UCSD-AML1 (cell line): ENCODE measurements around the gene POR.
A peak's percentile ranks its signal among the peaks of the same experiment; 100 is the strongest.
"Not testable (repeated sequence)": the region's sequence is repeated elsewhere in the genome, so short reads cannot be mapped to it uniquely, and the experiment has no call there.

ENCODE experiments used
- DNase-seq: peaks from one replicate; lab custom pipeline; 2025; ENCODE audit not compliant: unreplicated experiment; lab: John Stamatoyannopoulos, UW

The POR gene

DNA sequence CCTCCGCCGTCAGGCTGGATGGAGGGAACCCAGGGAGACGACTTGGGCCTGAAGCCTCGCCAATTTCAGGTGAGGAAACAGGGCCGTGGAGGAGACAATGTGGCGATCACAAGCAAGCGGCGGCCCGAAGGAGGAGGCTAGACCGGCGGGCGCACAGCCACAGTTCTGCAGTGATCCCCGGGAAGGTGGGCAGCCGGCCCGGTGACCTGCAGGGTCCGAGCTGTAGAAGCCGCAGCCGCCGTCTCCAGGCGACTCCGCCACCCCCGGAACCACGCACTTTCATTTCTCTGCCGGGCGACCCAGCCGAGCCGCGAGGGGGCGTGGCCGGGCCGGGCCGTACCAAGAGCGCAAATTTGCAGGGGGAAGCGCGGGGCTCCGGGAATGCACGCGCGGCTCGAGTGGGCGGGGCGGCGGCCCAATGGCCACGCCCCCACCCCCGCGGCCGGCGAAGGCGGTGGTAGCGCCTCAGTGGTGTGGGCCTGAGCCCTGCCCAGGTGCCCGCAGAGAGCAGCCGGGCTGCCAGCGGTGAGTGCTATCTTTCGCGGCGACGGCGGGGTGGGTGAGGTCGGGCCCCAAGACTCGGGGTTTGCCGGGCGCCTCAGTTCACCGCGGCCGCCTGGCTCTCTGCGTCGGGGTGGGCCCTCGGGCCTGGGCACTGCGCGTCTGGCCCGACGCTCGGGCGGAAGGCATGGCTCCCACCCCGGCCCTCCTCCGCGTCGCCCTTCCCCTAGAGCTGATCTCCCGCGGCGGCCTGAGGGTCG lies at the start of gene POR:
TSS of gene POR (plus strand) at position 501 of the 761 bp plus-strand sequence. CDS start 38,847 bp downstream, outside the sequence.
- peak; percentile 87 for DNase-seq

- no peak for DNase-seq
Measured at GRCh38 chr7:75866114-75866488, 48.9 kb upstream of the POR start.

GRCh38 chr7:75866489-75867389 lies 48.2 kb upstream of the POR start:
- peak; percentile 16 for DNase-seq

DNA sequence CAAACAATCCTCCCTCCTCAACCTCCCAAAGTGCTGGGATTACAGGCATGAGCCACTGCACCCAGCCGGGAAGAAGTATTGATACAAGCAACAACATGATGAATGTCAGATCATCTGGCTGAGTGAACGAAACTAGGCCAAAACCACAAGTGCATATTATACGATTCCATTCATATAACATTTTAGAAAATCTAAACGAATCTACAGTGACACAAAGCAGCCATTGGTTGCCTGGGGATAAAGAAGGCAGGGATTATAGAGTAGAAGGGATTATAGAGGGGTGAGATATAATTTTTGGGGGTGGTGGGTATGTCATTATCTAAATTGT lies 47.6 kb upstream of the POR start:
- DNase-seq, result no peak

- no peak for DNase-seq
Measured at GRCh38 chr7:75868153-75868552, 46.8 kb upstream of the POR start.

DNA sequence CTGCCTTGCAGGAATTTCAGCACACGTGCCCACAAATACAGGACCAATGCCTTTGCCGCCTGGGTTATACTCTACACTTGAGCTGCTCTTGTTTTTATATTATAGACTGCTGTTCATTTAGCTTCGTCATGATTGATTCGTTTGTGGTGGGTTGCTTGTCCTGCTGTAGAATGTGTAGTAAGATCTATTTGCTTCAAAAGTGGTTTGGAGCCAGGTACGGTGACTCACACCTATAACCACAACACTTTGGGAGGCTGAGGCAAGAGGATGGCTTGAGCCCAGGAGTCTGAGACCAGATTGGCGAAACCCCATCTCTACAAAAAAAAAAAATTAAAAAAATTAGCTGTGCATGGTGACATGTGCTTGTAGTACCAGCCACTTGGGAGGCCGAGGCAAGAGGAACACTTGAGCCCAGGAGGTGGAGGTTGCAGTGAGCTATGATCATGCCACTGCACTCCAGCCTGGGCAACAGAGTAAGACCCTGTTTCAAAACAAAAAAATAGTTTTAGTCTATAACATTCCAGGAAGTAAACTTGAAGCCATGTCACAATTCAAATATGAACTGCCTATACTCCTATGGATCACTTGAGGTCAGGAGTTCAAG lies 45.1 kb upstream of the POR start:
- no peak for DNase-seq

- DNase-seq, result no peak
Measured at GRCh38 chr7:75870557-75871161, 44.3 kb upstream of the POR start.

GRCh38 chr7:75872073-75872782 lies 42.7 kb upstream of the POR start:
- DNase-seq, result no peak

GRCh38 chr7:75874180-75874579 lies 40.8 kb upstream of the POR start:
- DNase-seq, result not testable (repeated sequence)

DNA sequence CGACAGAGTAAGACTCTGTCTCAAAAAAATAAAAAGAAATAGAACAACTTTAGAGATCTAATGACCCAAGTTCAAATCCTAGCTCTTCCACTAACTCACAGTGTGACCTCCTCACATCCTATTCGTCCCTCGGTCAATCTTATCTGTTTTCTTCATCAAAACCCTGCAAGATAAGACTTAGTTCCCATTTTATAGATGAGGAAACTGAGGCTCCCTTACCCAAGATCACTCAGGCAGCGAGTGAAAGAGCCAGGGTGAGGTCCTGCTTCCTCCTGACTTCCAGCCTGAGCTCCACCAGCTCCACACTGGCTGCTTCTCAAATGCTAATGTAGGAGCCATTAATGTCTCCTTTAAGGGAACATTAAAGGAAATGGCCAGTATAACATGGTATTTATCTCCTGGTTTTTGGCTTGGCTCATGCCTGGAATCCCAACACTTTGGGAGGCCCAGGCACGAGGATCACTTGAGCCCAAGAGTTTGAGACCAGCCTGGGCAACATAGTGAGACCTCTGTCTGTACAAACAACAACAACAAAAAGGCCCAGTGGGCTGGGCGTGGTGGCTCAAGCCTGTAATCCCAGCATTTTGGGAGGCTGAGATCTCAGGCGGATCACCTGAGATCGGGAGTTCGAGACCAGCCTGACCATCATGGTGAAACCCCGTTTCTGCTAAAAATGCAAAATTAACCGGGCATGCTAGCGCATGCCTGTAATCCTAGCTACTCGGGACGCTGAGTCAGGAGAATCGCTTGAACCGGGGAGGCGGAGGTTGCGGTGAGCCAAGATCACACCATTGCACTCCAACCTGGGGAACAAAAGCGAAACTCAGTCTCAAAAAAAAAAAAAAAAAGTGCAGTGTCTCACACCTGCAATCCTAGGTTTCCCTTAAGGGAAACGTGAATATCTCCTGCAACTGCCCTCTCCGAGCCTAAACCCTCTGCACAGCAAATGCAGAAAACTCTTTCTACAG lies 39.6 kb upstream of the POR start:
- DNase-seq, result no peak

- DNase-seq, result no peak
Measured at GRCh38 chr7:75876126-75876881, 38.7 kb upstream of the POR start.

DNA sequence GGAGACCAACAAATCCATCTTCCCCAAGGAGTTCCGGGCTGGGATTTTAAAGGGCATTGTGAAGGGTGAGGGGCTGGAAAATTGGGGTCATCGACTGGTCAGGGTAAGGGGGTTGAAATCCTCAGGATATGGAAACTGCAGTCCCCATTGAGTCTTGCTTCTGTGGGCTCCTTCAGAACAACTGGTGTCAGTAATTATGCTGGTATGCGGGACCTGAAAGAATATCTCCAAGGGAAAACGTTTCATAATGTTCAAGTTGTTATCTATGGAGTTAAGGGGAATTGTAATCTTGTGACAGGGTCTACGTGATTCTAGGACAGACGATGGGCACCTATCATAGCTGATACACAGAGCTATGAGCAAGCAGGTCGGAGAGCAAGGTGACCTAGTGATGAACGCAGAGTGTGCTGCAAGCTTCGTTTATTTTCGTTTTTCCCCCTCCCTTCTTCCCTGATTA lies 36.6 kb upstream of the POR start:
- no peak for DNase-seq

- DNase-seq, result peak; percentile 90
Measured at GRCh38 chr7:75878769-75879611, 36.0 kb upstream of the POR start, which contains the start of gene RHBDD2. Gene RHBDD2 (plus strand): TSS chr7:75879034. CDS start chr7:75879083, 49 bp downstream.

DNA sequence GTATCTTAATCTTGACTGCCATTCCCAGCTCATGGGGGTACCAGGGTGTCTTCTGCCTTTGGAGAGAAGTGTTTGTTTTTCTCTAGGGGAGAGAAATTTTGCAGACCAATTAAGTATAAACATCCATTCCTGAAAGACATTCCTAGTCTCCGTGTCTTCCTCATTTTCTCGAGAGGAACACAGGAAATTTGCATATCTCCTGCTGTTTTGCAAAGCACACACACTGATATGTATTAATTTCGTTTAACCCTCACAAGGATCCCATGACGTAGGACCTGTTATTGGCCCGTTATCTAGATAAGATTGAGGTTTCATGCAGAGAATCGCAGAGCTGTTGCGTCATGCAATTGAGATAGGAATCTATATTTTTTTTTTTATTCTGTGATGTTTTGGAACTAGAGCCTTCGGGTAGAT lies 35.2 kb upstream of the POR start:
- DNase-seq, result no peak

DNA sequence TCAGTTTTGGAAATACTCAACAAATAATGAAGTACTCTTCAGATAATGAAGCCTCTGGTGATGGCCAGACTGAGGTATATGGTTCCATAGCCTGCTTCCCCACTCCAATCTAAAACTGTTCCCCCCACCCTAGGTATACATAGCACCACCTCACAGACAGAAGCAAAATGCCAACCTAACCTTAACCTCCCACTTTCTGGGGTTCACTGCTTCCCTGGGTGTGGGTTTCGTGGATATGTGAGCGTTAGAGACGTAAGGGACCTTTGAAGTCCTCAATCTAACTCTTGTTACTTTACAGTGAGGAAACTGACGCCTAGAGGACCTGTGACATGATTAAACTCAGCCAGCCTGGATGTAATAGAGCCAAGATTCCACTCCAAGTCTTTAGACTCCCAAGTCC lies 34.7 kb upstream of the POR start:
- DNase-seq, result no peak

- no peak for DNase-seq
Measured at GRCh38 chr7:75881436-75882095, 33.4 kb upstream of the POR start.

GRCh38 chr7:75883265-75883824 lies 31.6 kb upstream of the POR start:
- not testable (repeated sequence) for DNase-seq
